ENCODE data around the gene KIF5B.
"Not testable (repeated sequence)": the region's sequence is repeated elsewhere in the genome, so short reads cannot be mapped to it uniquely, and the experiment has no call there.

The KIF5B gene

GRCh38 chr10:32050177-32050576 is 6.0 kb downstream of the KIF5B start:
- peaks cover 43% of the 10 kb centered on the region for H3K4me1 ChIP-seq
- in situ Hi-C loops (cut with MboI; ENCODE audit: low sequenced_read_pairs): no loop called here
- H3K9me3 ChIP-seq: no peaks in the 10 kb centered on the region
- no peaks in the 10 kb centered on the region for H3K27me3 ChIP-seq (ENCODE audit: low read depth)
- H3K36me3 ChIP-seq (replicated peaks): peaks cover 35% of the 10 kb centered on the region
- no peak overlapping the region for H3K4me3 ChIP-seq
- no peak for DNase-seq (ENCODE audit: low spot score in 2 of 2)

GRCh38 chr10:32049113-32049512 is 7.1 kb downstream of the KIF5B start:
- DNase-seq (ENCODE audit: low spot score in 2 of 2): no peak

GRCh38 chr10:32048282-32048681 is 7.9 kb downstream of the KIF5B start:
- H3K9me3 ChIP-seq: no peaks in the 10 kb centered on the region
- peaks cover 40% of the 10 kb centered on the region for H3K4me1 ChIP-seq
- no peak for DNase-seq (ENCODE audit: low spot score in 2 of 2)
- H3K27me3 ChIP-seq (ENCODE audit: low read depth): no peaks in the 10 kb centered on the region
- in situ Hi-C loops (cut with MboI; ENCODE audit: low sequenced_read_pairs): no loop called here
- H3K36me3 ChIP-seq (replicated peaks): peaks cover 49% of the 10 kb centered on the region
- no peak overlapping the region for H3K4me3 ChIP-seq

More at GRCh38 chr10:32049113-32049512, 7.1 kb downstream of the KIF5B start:
- no peak overlapping the region for H3K4me3 ChIP-seq
- no peaks in the 10 kb centered on the region for H3K9me3 ChIP-seq
- in situ Hi-C loops (cut with MboI; ENCODE audit: low sequenced_read_pairs): no loop called here
- peaks cover 43% of the 10 kb centered on the region for H3K4me1 ChIP-seq
- H3K36me3 ChIP-seq (replicated peaks): peaks cover 41% of the 10 kb centered on the region
- H3K27me3 ChIP-seq (ENCODE audit: low read depth): no peaks in the 10 kb centered on the region

- Histone ChIP-seq H3K4me1 (peaks cover 40% of the 10 kb centered on the region), H3K4me3 (no peak overlapping the region), H3K9me3 (no peaks in the 10 kb centered on the region), H3K27me3 (ENCODE audit: low read depth) (no peaks in the 10 kb centered on the region), H3K36me3 (replicated peaks) (peaks cover 50% of the 10 kb centered on the region)
- in situ Hi-C loops (cut with MboI; ENCODE audit: low sequenced_read_pairs): no loop called here
- DNase-seq (ENCODE audit: low spot score in 2 of 2): peak in 1 of 2 experiments; percentile 54
Observed at GRCh38 chr10:32047881-32048280, 8.3 kb downstream of the KIF5B start.

- no peak overlapping the region for H3K4me3 ChIP-seq
- no peak for DNase-seq (ENCODE audit: low spot score in 2 of 2)
- peaks cover 65% of the 10 kb centered on the region for H3K36me3 ChIP-seq (replicated peaks)
- no peaks in the 10 kb centered on the region for H3K27me3 ChIP-seq (ENCODE audit: low read depth)
- H3K9me3 ChIP-seq: no peaks in the 10 kb centered on the region
- in situ Hi-C loops (cut with MboI; ENCODE audit: low sequenced_read_pairs): no loop called here
- H3K4me1 ChIP-seq: peaks cover 42% of the 10 kb centered on the region
Observed at GRCh38 chr10:32046151-32046550, 10.1 kb downstream of the KIF5B start.

GRCh38 chr10:32042730-32043129 is 13.5 kb downstream of the KIF5B start:
- DNase-seq (ENCODE audit: low spot score in 2 of 2); H3K9me3 ChIP-seq; H3K27me3 ChIP-seq (ENCODE audit: low read depth); in situ Hi-C loops (cut with MboI; ENCODE audit: low sequenced_read_pairs); H3K4me3 ChIP-seq: not testable (repeated sequence)
- Histone ChIP-seq H3K4me1 (peaks cover 22% of the 10 kb centered on the region), H3K36me3 (replicated peaks) (peaks cover 78% of the 10 kb centered on the region)

GRCh38 chr10:32041290-32042028 is 14.8 kb downstream of the KIF5B start:
- DNase-seq (ENCODE audit: low spot score in 2 of 2): no peak
- peaks cover 78% of the 10 kb centered on the region for H3K36me3 ChIP-seq (replicated peaks)
- H3K4me3 ChIP-seq: no peak overlapping the region
- in situ Hi-C loops (cut with MboI; ENCODE audit: low sequenced_read_pairs): no loop called here
- H3K27me3 ChIP-seq (ENCODE audit: low read depth): no peaks in the 10 kb centered on the region
- peaks cover 18% of the 10 kb centered on the region for H3K4me1 ChIP-seq
- no peaks in the 10 kb centered on the region for H3K9me3 ChIP-seq

- no peak overlapping the region for H3K4me3 ChIP-seq
- H3K4me1 ChIP-seq: peaks cover 18% of the 10 kb centered on the region
- DNase-seq (ENCODE audit: low spot score in 2 of 2): no peak
- H3K36me3 ChIP-seq (replicated peaks): peaks cover 78% of the 10 kb centered on the region
- H3K9me3 ChIP-seq: no peaks in the 10 kb centered on the region
- in situ Hi-C loops (cut with MboI; ENCODE audit: low sequenced_read_pairs): no loop called here
- no peaks in the 10 kb centered on the region for H3K27me3 ChIP-seq (ENCODE audit: low read depth)
Observed at GRCh38 chr10:32039734-32040133, 16.5 kb downstream of the KIF5B start.

- Histone ChIP-seq H3K4me1 (peaks cover 18% of the 10 kb centered on the region), H3K4me3 (no peak overlapping the region), H3K9me3 (no peaks in the 10 kb centered on the region), H3K27me3 (ENCODE audit: low read depth) (no peaks in the 10 kb centered on the region), H3K36me3 (replicated peaks) (peaks cover 83% of the 10 kb centered on the region)
- no peak for DNase-seq (ENCODE audit: low spot score in 2 of 2)
- in situ Hi-C loops (cut with MboI; ENCODE audit: low sequenced_read_pairs): no loop called here
Observed at GRCh38 chr10:32038777-32039176, 17.4 kb downstream of the KIF5B start.

GRCh38 chr10:32036922-32037321 is 19.3 kb downstream of the KIF5B start:
- no peak overlapping the region for H3K4me3 ChIP-seq
- H3K4me1 ChIP-seq: peaks cover 11% of the 10 kb centered on the region
- H3K36me3 ChIP-seq (replicated peaks): peaks cover 89% of the 10 kb centered on the region
- in situ Hi-C loops (cut with MboI; ENCODE audit: low sequenced_read_pairs): no loop called here
- no peaks in the 10 kb centered on the region for H3K27me3 ChIP-seq (ENCODE audit: low read depth)
- H3K9me3 ChIP-seq: no peaks in the 10 kb centered on the region
- no peak for DNase-seq (ENCODE audit: low spot score in 2 of 2)

- 0 out of 2 replicates have a peak, but pooled peaks cover under 1% of the 10 kb centered on the region for H3K4me1 ChIP-seq
- no peak for DNase-seq (ENCODE audit: low spot score in 2 of 2)
- in situ Hi-C loops (cut with MboI; ENCODE audit: low sequenced_read_pairs): no loop called here
- H3K4me3 ChIP-seq: no peak overlapping the region
- no peaks in the 10 kb centered on the region for H3K27me3 ChIP-seq (ENCODE audit: low read depth)
- H3K36me3 ChIP-seq (replicated peaks): peaks cover 90% of the 10 kb centered on the region
- H3K9me3 ChIP-seq: no peaks in the 10 kb centered on the region
Observed at GRCh38 chr10:32035038-32035437, 21.2 kb downstream of the KIF5B start.

- DNase-seq (ENCODE audit: low spot score in 2 of 2): no peak
- Histone ChIP-seq H3K4me3 (no peak overlapping the region), H3K4me1 (no peaks in the 10 kb centered on the region), H3K27me3 (ENCODE audit: low read depth) (no peaks in the 10 kb centered on the region), H3K9me3 (no peaks in the 10 kb centered on the region), H3K36me3 (replicated peaks) (peaks cover 92% of the 10 kb centered on the region)
- in situ Hi-C loops (cut with MboI; ENCODE audit: low sequenced_read_pairs): no loop called here
Observed at GRCh38 chr10:32033171-32033570, 23.1 kb downstream of the KIF5B start.

- Histone ChIP-seq H3K9me3 (no peaks in the 10 kb centered on the region), H3K27me3 (ENCODE audit: low read depth) (no peaks in the 10 kb centered on the region), H3K4me3 (no peak overlapping the region), H3K4me1 (no peaks in the 10 kb centered on the region), H3K36me3 (replicated peaks) (peaks cover 90% of the 10 kb centered on the region)
- DNase-seq (ENCODE audit: low spot score in 2 of 2): no peak
- in situ Hi-C loops (cut with MboI; ENCODE audit: low sequenced_read_pairs): no loop called here
Observed at GRCh38 chr10:32031920-32032319, 24.3 kb downstream of the KIF5B start.

GRCh38 chr10:32031424-32031823 is 24.8 kb downstream of the KIF5B start:
- Histone ChIP-seq H3K4me1 (no peaks in the 10 kb centered on the region), H3K9me3 (no peaks in the 10 kb centered on the region), H3K36me3 (replicated peaks) (peaks cover 90% of the 10 kb centered on the region), H3K4me3 (no peak overlapping the region), H3K27me3 (ENCODE audit: low read depth) (no peaks in the 10 kb centered on the region)
- no peak for DNase-seq (ENCODE audit: low spot score in 2 of 2)
- in situ Hi-C loops (cut with MboI; ENCODE audit: low sequenced_read_pairs): no loop called here

- no peaks in the 10 kb centered on the region for H3K27me3 ChIP-seq (ENCODE audit: low read depth)
- peaks cover 80% of the 10 kb centered on the region for H3K36me3 ChIP-seq (replicated peaks)
- H3K4me3 ChIP-seq: no peak overlapping the region
- DNase-seq (ENCODE audit: low spot score in 2 of 2): no peak
- in situ Hi-C loops (cut with MboI; ENCODE audit: low sequenced_read_pairs): no loop called here
- no peaks in the 10 kb centered on the region for H3K9me3 ChIP-seq
- no peaks in the 10 kb centered on the region for H3K4me1 ChIP-seq
Observed at GRCh38 chr10:32028710-32029109, 27.5 kb downstream of the KIF5B start.

All from HAP-1 (cell line).